ENCODE data around the gene CNTNAP3B.
"Not testable (repeated sequence)": the region's sequence is repeated elsewhere in the genome, so short reads cannot be mapped to it uniquely, and the experiment has no call there.

- not testable (repeated sequence) for TF ChIP-seq CTCF (conservative IDR thresholded peaks at IDR 0.05; ENCODE audit: low read depth in 2 of 2); POLR2AphosphoS5 (IDR thresholded peaks at IDR 0.05; ENCODE audit: low read depth); EZH2phosphoT487 (IDR thresholded peaks at IDR 0.05; ENCODE audit: unreplicated experiment); EZH2 (IDR thresholded peaks at IDR 0.05; ENCODE audit: low read depth, unreplicated experiment); STAT1 (IDR thresholded peaks at IDR 0.05; ENCODE audit: unreplicated experiment); REST (IDR thresholded peaks at IDR 0.05; ENCODE audit: unreplicated experiment); NANOG (IDR thresholded peaks at IDR 0.05; ENCODE audit: borderline replicate concordance); JUNB (IDR thresholded peaks at IDR 0.05; ENCODE audit: unreplicated experiment); ZNF331 (CRISPR knock-in tag; IDR thresholded peaks at IDR 0.05; ENCODE audit: low read depth)
Measured at GRCh38 chr9:42070035-42070799, 59.0 kb downstream of the CNTNAP3B start.

Measured in GM23338 (cell line).